WTC11 (cell line): Measurements from ENCODE around the gene FPR2. TPM values are rescaled to one million over a fixed set of nuclear protein-coding genes. Genes with fewer than 3 reads are reported as not detected.

Experiments
- ATAC-seq: fragments of 200-7000 bp; cut with Tn5 transposase; 2 replicates; pipeline ENCODE4 v1.10.0; 2021; ENCODE audit warnings: mild to moderate bottlenecking, moderate library complexity
- CTCF ChIA-PET: fragments of 300-600 bp; sonication (Branson Sonifier 250); formaldehyde crosslinking; loops from one replicate; lab custom pipeline; 2021; ENCODE audit warnings: antibody characterized with exemption; lab: Charles Lee
- POLR2A ChIA-PET: fragments of 350-600 bp; sonication (Branson Sonifier 250); formaldehyde crosslinking; loops from one replicate; lab custom pipeline; 2021; ENCODE audit warnings: antibody characterized with exemption; lab: Charles Lee
- DNase-seq: peaks from one replicate; pipeline ENCODE4 v3.0.0; 2021; ENCODE audit warnings: low spot score
- H3K27ac Mint-ChIP-seq: 2 replicates; pipeline ENCODE4 v1.8.0; 2021; ENCODE audit warnings: mixed read lengths
- H3K27me3 Mint-ChIP-seq: 2 replicates; pipeline ENCODE4 v1.8.0; 2021; ENCODE audit warnings: low read depth, mild to moderate bottlenecking, moderate library complexity, mixed read lengths
- H3K36me3 Mint-ChIP-seq: 2 replicates; pipeline ENCODE4 v1.8.0; 2021; ENCODE audit warnings: mixed read lengths
- H3K4me1 Mint-ChIP-seq: 2 replicates; pipeline ENCODE4 v1.8.0; 2022; ENCODE audit warnings: mixed read lengths
- H3K4me3 Mint-ChIP-seq: 2 replicates; pipeline ENCODE4 v1.8.0; 2021; ENCODE audit warnings: mild to moderate bottlenecking, moderate library complexity, mixed read lengths
- H3K9me3 Mint-ChIP-seq: 2 replicates; pipeline ENCODE4 v1.8.0; 2021; ENCODE audit warnings: mixed read lengths
- CREM ChIP-seq: sonication (generic); formaldehyde crosslinking; IDR thresholded peaks from 2 replicates; pipeline ENCODE4 v1.8.1; 2022; ENCODE audit warnings: mild to moderate bottlenecking, missing genetic modification reagents, moderate library complexity
- E2F4 ChIP-seq: sonication (generic); formaldehyde crosslinking; IDR thresholded peaks from 2 replicates; pipeline ENCODE4 v1.8.1; 2022; ENCODE audit warnings: low read depth, mild to moderate bottlenecking, moderate library complexity, missing genetic modification reagents, borderline replicate concordance
- ELF4 ChIP-seq: sonication (generic); formaldehyde crosslinking; IDR thresholded peaks from 2 replicates; pipeline ENCODE4 v1.8.1; 2022; ENCODE audit warnings: low read depth, mild to moderate bottlenecking, moderate library complexity, missing genetic modification reagents
- JUN ChIP-seq: sonication (generic); formaldehyde crosslinking; IDR thresholded peaks from 2 replicates; pipeline ENCODE4 v1.8.0; 2023; ENCODE audit warnings: mild to moderate bottlenecking, missing genetic modification reagents
- MLX ChIP-seq: sonication (generic); formaldehyde crosslinking; IDR thresholded peaks from 2 replicates; pipeline ENCODE4 v1.8.1; 2023; ENCODE audit warnings: mild to moderate bottlenecking, missing genetic modification reagents, moderate library complexity
- MXD4 ChIP-seq: fragments of 250-450 bp; sonication (Bioruptor Pico); IDR thresholded peaks from 2 replicates; pipeline ENCODE4 v1.8.0; 2021; ENCODE audit warnings: mild to moderate bottlenecking, moderate library complexity, borderline replicate concordance
- NR3C1 ChIP-seq: sonication (generic); formaldehyde crosslinking; conservative IDR thresholded peaks from 2 replicates; pipeline ENCODE4 v1.8.1; 2023; ENCODE audit warnings: low read depth, mild to moderate bottlenecking, missing genetic modification reagents
- SOX15 ChIP-seq: fragments of 250-450 bp; sonication (Bioruptor Pico); IDR thresholded peaks from 2 replicates; pipeline ENCODE4 v1.9.0; 2021; ENCODE audit warnings: mild to moderate bottlenecking
- TCF7 ChIP-seq: sonication (generic); formaldehyde crosslinking; IDR thresholded peaks from 2 replicates; pipeline ENCODE4 v1.8.0; 2022; ENCODE audit warnings: mild to moderate bottlenecking, low read depth, missing genetic modification reagents, moderate library complexity
- USF1 ChIP-seq: sonication (generic); formaldehyde crosslinking; IDR thresholded peaks from 2 replicates; pipeline ENCODE4 v1.8.0; 2022; ENCODE audit warnings: mild to moderate bottlenecking, missing genetic modification reagents
- ZBTB43 ChIP-seq: sonication (generic); formaldehyde crosslinking; IDR thresholded peaks from 2 replicates; pipeline ENCODE4 v1.8.1; 2023; ENCODE audit warnings: mild to moderate bottlenecking, missing genetic modification reagents
- ZNF317 ChIP-seq: sonication (generic); formaldehyde crosslinking; IDR thresholded peaks from 2 replicates; pipeline ENCODE4 v1.8.1; 2023; ENCODE audit warnings: low read depth, mild to moderate bottlenecking, moderate library complexity, missing genetic modification reagents, borderline replicate concordance
- ZNF396 ChIP-seq: fragments of 250-450 bp; sonication (Bioruptor Pico); IDR thresholded peaks from 2 replicates; pipeline ENCODE4 v1.8.0; 2021; ENCODE audit warnings: mild to moderate bottlenecking, moderate library complexity, borderline replicate concordance
- ZNF425 ChIP-seq: fragments of 250-450 bp; sonication (Bioruptor Pico); conservative IDR thresholded peaks from 2 replicates; pipeline ENCODE4 v1.9.0; 2021; ENCODE audit warnings: mild to moderate bottlenecking
- ZNF671 ChIP-seq: fragments of 250-450 bp; sonication (Bioruptor Pico); IDR thresholded peaks from 2 replicates; pipeline ENCODE4 v1.8.0; 2021; ENCODE audit warnings: mild to moderate bottlenecking
- total RNA-seq: library from RNA; stranded (reverse); gene quantifications from 3 replicates; pipeline ENCODE4 v1.2.3, GENCODE V29; 2021
- TF ChIP-seq, protein P1 (sequence below): fragments of 250-450 bp; sonication (Bioruptor Pico); IDR thresholded peaks from 2 replicates; pipeline ENCODE4 v1.9.0; 2021; ENCODE audit warnings: mild to moderate bottlenecking
- TF ChIP-seq, protein P2 (sequence below): fragments of 250-450 bp; sonication (Bioruptor Pico); IDR thresholded peaks from 2 replicates; pipeline ENCODE4 v1.8.0; 2021; ENCODE audit warnings: mild to moderate bottlenecking

FPR2 gene
- total RNA-seq, 1 experiment from 2014 or later, result 0.31 TPM

- TF ChIP-seq ZNF425 (CRISPR knock-in tag) (no peak), CREM (CRISPR knock-in tag) (no peak), JUN (CRISPR knock-in tag) (no peak)
- TF ChIP-seq, protein P1, sequence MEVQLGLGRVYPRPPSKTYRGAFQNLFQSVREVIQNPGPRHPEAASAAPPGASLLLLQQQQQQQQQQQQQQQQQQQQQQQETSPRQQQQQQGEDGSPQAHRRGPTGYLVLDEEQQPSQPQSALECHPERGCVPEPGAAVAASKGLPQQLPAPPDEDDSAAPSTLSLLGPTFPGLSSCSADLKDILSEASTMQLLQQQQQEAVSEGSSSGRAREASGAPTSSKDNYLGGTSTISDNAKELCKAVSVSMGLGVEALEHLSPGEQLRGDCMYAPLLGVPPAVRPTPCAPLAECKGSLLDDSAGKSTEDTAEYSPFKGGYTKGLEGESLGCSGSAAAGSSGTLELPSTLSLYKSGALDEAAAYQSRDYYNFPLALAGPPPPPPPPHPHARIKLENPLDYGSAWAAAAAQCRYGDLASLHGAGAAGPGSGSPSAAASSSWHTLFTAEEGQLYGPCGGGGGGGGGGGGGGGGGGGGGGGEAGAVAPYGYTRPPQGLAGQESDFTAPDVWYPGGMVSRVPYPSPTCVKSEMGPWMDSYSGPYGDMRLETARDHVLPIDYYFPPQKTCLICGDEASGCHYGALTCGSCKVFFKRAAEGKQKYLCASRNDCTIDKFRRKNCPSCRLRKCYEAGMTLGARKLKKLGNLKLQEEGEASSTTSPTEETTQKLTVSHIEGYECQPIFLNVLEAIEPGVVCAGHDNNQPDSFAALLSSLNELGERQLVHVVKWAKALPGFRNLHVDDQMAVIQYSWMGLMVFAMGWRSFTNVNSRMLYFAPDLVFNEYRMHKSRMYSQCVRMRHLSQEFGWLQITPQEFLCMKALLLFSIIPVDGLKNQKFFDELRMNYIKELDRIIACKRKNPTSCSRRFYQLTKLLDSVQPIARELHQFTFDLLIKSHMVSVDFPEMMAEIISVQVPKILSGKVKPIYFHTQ, result no peak
- TF ChIP-seq, protein P2, sequence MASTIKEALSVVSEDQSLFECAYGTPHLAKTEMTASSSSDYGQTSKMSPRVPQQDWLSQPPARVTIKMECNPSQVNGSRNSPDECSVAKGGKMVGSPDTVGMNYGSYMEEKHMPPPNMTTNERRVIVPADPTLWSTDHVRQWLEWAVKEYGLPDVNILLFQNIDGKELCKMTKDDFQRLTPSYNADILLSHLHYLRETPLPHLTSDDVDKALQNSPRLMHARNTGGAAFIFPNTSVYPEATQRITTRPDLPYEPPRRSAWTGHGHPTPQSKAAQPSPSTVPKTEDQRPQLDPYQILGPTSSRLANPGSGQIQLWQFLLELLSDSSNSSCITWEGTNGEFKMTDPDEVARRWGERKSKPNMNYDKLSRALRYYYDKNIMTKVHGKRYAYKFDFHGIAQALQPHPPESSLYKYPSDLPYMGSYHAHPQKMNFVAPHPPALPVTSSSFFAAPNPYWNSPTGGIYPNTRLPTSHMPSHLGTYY (CRISPR knock-in tag), result no peak
Measured at GRCh38 chr19:51765086-51765485, 4.1 kb downstream of the FPR2 start (continued).

DNA sequence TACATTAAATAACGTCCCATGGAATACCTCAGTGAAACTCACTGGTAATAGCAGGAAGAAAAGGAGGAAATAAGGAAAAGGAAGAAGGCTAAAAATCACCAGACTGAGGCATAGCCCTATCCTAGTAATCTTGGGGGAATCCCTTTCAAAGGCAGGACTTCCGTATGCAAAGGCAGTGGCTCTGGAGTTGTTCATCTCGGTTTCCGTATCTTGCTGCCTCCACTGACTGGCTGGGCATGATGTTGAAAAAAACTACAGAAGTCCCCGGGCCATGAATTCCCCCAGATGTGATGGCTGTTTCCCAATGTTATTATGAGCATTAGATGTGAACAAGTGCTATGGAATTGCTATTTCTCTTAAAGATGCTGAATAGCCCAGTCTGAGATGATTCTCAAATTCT is 5.5 kb downstream of the FPR2 start:
- Mint-ChIP-seq H3K4me3 (no peak overlapping the region), H3K27me3 (peaks cover 13% of the 10 kb centered on the region), H3K27ac (no peak overlapping the region), H3K4me1 (peaks cover 2% of the 10 kb centered on the region; the same call in 1 of the 2 replicates), H3K36me3 (no peaks in the 10 kb centered on the region), H3K9me3 (no peaks in the 10 kb centered on the region)
- ChIA-PET CTCF (no interaction called here), POLR2A (no interaction called here)
- no peak for TF ChIP-seq SOX15
- TF ChIP-seq E2F4 (CRISPR knock-in tag), result no peak
- TF ChIP-seq ELF4, result no peak
- TF ChIP-seq ZNF317 (CRISPR knock-in tag), result no peak
- TF ChIP-seq ZNF671, result no peak
- ATAC-seq, result no peak
- no peak for DNase-seq

DNA sequence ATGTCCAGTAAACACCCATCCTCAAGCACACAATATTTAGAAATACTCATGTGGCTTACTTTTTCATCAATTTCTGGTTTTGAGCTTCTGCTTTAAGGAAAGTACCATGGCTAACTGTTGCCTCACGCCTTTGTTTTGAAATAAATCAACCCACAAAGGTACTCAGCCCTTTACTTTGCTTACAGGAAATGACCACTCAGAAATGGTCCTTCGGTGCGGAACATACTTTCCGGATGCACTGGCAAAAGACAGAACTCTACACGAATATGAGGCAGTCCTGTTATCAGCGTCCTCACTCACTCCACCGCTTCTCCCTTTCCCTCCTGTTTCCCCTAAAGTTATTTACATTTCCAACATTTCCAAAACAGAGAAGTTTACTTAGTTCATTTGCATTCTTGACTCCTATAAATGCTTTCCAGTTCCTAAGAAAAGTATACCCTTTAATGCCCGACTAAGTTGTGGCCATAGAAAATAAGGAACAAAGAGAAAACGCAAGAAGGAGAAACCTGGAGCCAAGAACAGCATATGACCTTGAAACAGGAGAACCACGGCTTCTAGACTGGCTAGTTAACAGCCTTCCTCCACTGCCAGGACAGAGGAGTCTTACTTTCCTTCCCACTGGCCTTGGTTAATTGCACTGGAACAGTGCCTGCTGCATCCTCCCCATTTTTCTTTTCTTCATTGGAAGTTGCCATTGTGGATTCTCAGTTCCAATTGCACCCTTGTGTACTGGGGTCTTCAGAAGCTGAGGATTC is 10.6 kb downstream of the FPR2 start:
- peaks cover 24% of the 10 kb centered on the region for H3K27me3 Mint-ChIP-seq
- POLR2A ChIA-PET, result no interaction called here
- no peak for ATAC-seq
- TF ChIP-seq USF1 (CRISPR knock-in tag) (no peak), NR3C1 (CRISPR knock-in tag) (no peak), MLX (CRISPR knock-in tag) (no peak), ZBTB43 (CRISPR knock-in tag) (no peak), ZNF396 (CRISPR knock-in tag) (no peak), CREM (CRISPR knock-in tag) (no peak), TCF7 (CRISPR knock-in tag) (no peak), MXD4 (CRISPR knock-in tag) (no peak), ZNF425 (CRISPR knock-in tag) (no peak)

More for the DNA sequence above, 10.6 kb downstream of the FPR2 start:
- Mint-ChIP-seq H3K4me1 (peaks cover 4% of the 10 kb centered on the region), H3K9me3 (peaks cover 4% of the 10 kb centered on the region; the same call in 1 of the 2 replicates), H3K27ac (no peak overlapping the region), H3K36me3 (no peaks in the 10 kb centered on the region), H3K4me3 (no peak overlapping the region)
- CTCF ChIA-PET, result no interaction called here
- DNase-seq, result no peak
